Measurements from ENCODE around the gene CABP1. TPM values are rescaled to one million over a fixed set of nuclear protein-coding genes. Genes with fewer than 3 reads are reported as not detected.

The CABP1 gene
- total RNA-seq, 1 experiment from 2014 or later = 4.4 TPM

- DNase-seq = peak; percentile 19
- no peaks in the 10 kb centered on the region for H3K36me3 ChIP-seq (replicated peaks; ENCODE audit: control insufficient read depth, insufficient read depth, low read length)
Measured at GRCh38 chr12:120650233-120650690, 9.8 kb downstream of the CABP1 start.

GRCh38 chr12:120651821-120652220 is 11.4 kb downstream of the CABP1 start:
- peaks cover 6% of the 10 kb centered on the region; the same call in 1 of the 2 replicates for H3K27me3 ChIP-seq (ENCODE audit: control insufficient read depth, insufficient read depth, low read length)
- no peaks in the 10 kb centered on the region for H3K36me3 ChIP-seq (replicated peaks; ENCODE audit: control insufficient read depth, insufficient read depth, low read length)
- DNase-seq = peak; percentile 22
- no peak overlapping the region for H3K4me3 ChIP-seq (ENCODE audit: insufficient read depth, low read depth, low read length)

More at GRCh38 chr12:120650233-120650690, 9.8 kb downstream of the CABP1 start:
- H3K27me3 ChIP-seq (ENCODE audit: control insufficient read depth, insufficient read depth, low read length) = peaks cover 8% of the 10 kb centered on the region; the same call in 1 of the 2 replicates
- H3K4me3 ChIP-seq (ENCODE audit: insufficient read depth, low read depth, low read length) = no peak overlapping the region

- DNase-seq = no peak
- H3K36me3 ChIP-seq (replicated peaks; ENCODE audit: control insufficient read depth, insufficient read depth, low read length) = no peaks in the 10 kb centered on the region
- no peak overlapping the region for H3K4me3 ChIP-seq (ENCODE audit: insufficient read depth, low read depth, low read length)
- H3K27me3 ChIP-seq (ENCODE audit: control insufficient read depth, insufficient read depth, low read length) = peaks cover 6% of the 10 kb centered on the region; the same call in 1 of the 2 replicates
Measured at GRCh38 chr12:120652656-120653435, 12.4 kb downstream of the CABP1 start.

GRCh38 chr12:120653611-120654010 is 13.2 kb downstream of the CABP1 start:
- Histone ChIP-seq H3K36me3 (replicated peaks; ENCODE audit: control insufficient read depth, insufficient read depth, low read length) (no peaks in the 10 kb centered on the region), H3K27me3 (ENCODE audit: control insufficient read depth, insufficient read depth, low read length) (peaks cover 6% of the 10 kb centered on the region; the same call in 1 of the 2 replicates), H3K4me3 (ENCODE audit: insufficient read depth, low read depth, low read length) (no peak overlapping the region)
- DNase-seq = no peak

- Histone ChIP-seq H3K4me3 (ENCODE audit: insufficient read depth, low read depth, low read length) (no peak overlapping the region), H3K27me3 (ENCODE audit: control insufficient read depth, insufficient read depth, low read length) (peaks cover 2% of the 10 kb centered on the region; the same call in 1 of the 2 replicates), H3K36me3 (replicated peaks; ENCODE audit: control insufficient read depth, insufficient read depth, low read length) (no peaks in the 10 kb centered on the region)
- DNase-seq = peak; percentile 29
Measured at GRCh38 chr12:120654656-120655055, 14.2 kb downstream of the CABP1 start.

GRCh38 chr12:120656008-120656407 is 15.6 kb downstream of the CABP1 start:
- H3K27me3 ChIP-seq (ENCODE audit: control insufficient read depth, insufficient read depth, low read length) = no peaks in the 10 kb centered on the region
- no peak overlapping the region for H3K4me3 ChIP-seq (ENCODE audit: insufficient read depth, low read depth, low read length)
- DNase-seq = peak; percentile 38
- H3K36me3 ChIP-seq (replicated peaks; ENCODE audit: control insufficient read depth, insufficient read depth, low read length) = no peaks in the 10 kb centered on the region

GRCh38 chr12:120658286-120659150 is 18.1 kb downstream of the CABP1 start:
- Histone ChIP-seq H3K4me3 (ENCODE audit: insufficient read depth, low read depth, low read length) (no peak overlapping the region), H3K27me3 (ENCODE audit: control insufficient read depth, insufficient read depth, low read length) (no peaks in the 10 kb centered on the region), H3K36me3 (replicated peaks; ENCODE audit: control insufficient read depth, insufficient read depth, low read length) (no peaks in the 10 kb centered on the region)
- DNase-seq = peak; percentile 33

GRCh38 chr12:120659151-120659525 is 18.7 kb downstream of the CABP1 start:
- DNase-seq = peak; percentile 29
- no peaks in the 10 kb centered on the region for H3K36me3 ChIP-seq (replicated peaks; ENCODE audit: control insufficient read depth, insufficient read depth, low read length)
- no peaks in the 10 kb centered on the region for H3K27me3 ChIP-seq (ENCODE audit: control insufficient read depth, insufficient read depth, low read length)
- no peak overlapping the region for H3K4me3 ChIP-seq (ENCODE audit: insufficient read depth, low read depth, low read length)

GRCh38 chr12:120661432-120661831 is 21.0 kb downstream of the CABP1 start:
- DNase-seq = no peak
- Histone ChIP-seq H3K27me3 (ENCODE audit: control insufficient read depth, insufficient read depth, low read length) (no peaks in the 10 kb centered on the region), H3K36me3 (replicated peaks; ENCODE audit: control insufficient read depth, insufficient read depth, low read length) (no peaks in the 10 kb centered on the region)

GRCh38 chr12:120662879-120663278 is 22.5 kb downstream of the CABP1 start:
- Histone ChIP-seq H3K36me3 (replicated peaks; ENCODE audit: control insufficient read depth, insufficient read depth, low read length) (no peaks in the 10 kb centered on the region), H3K4me3 (ENCODE audit: insufficient read depth, low read depth, low read length) (no peak overlapping the region), H3K27me3 (ENCODE audit: control insufficient read depth, insufficient read depth, low read length) (no peaks in the 10 kb centered on the region)
- no peak for DNase-seq

More at GRCh38 chr12:120661432-120661831, 21.0 kb downstream of the CABP1 start:
- H3K4me3 ChIP-seq (ENCODE audit: insufficient read depth, low read depth, low read length) = no peak overlapping the region

- no peak for DNase-seq
- no peaks in the 10 kb centered on the region for H3K27me3 ChIP-seq (ENCODE audit: control insufficient read depth, insufficient read depth, low read length)
- H3K36me3 ChIP-seq (replicated peaks; ENCODE audit: control insufficient read depth, insufficient read depth, low read length) = no peaks in the 10 kb centered on the region
- no peak overlapping the region for H3K4me3 ChIP-seq (ENCODE audit: insufficient read depth, low read depth, low read length)
Measured at GRCh38 chr12:120663741-120664140, 23.3 kb downstream of the CABP1 start.

GRCh38 chr12:120666571-120667390 is 26.4 kb downstream of the CABP1 start:
- no peaks in the 10 kb centered on the region for H3K27me3 ChIP-seq (ENCODE audit: control insufficient read depth, insufficient read depth, low read length)
- H3K4me3 ChIP-seq (ENCODE audit: insufficient read depth, low read depth, low read length) = no peak overlapping the region
- peak; percentile 72 for DNase-seq
- H3K36me3 ChIP-seq (replicated peaks; ENCODE audit: control insufficient read depth, insufficient read depth, low read length) = no peaks in the 10 kb centered on the region

- H3K4me3 ChIP-seq (ENCODE audit: insufficient read depth, low read depth, low read length) = no peak overlapping the region
- H3K27me3 ChIP-seq (ENCODE audit: control insufficient read depth, insufficient read depth, low read length) = no peaks in the 10 kb centered on the region
- no peaks in the 10 kb centered on the region for H3K36me3 ChIP-seq (replicated peaks; ENCODE audit: control insufficient read depth, insufficient read depth, low read length)
- DNase-seq = peak; percentile 80
Measured at GRCh38 chr12:120668091-120668867, 27.9 kb downstream of the CABP1 start.
